GM23338 (cell line): Measurements from ENCODE around the gene RIPK4.

Source experiments
- CREB1 ChIP-seq: fragments of 250-450 bp; sonication (Bioruptor Pico); IDR thresholded peaks from 2 replicates; pipeline ENCODE4 v1.5.0; 2020; ENCODE audit warnings: low read depth, mild to moderate bottlenecking, moderate library complexity
- CTCF ChIP-seq, 2 experiments: fragments of 200-600 bp in 1 of 2; sonication (generic) in 1 of 2; conservative IDR thresholded peaks; 2 replicates each; pipeline versions ENCODE4 v1.5.1 to v1.6.1; 2016 to 2017; ENCODE audit warnings: antibody characterized with exemption in 2 of 2, low read depth in 2 of 2, mild to moderate bottlenecking in 2 of 2, moderate library complexity in 1 of 2
- EZH2 ChIP-seq: fragments of 200-600 bp; sonication (generic); IDR thresholded peaks from one replicate; pipeline ENCODE4 v1.8.0; 2017; ENCODE audit warnings: antibody characterized with exemption, mild to moderate bottlenecking, low read depth; ENCODE audit not compliant: unreplicated experiment
- EZH2phosphoT487 ChIP-seq: fragments of 200-600 bp; sonication (generic); IDR thresholded peaks from one replicate; pipeline ENCODE4 v1.8.1; 2018; ENCODE audit warnings: antibody characterized with exemption; ENCODE audit not compliant: unreplicated experiment
- JUNB ChIP-seq: IDR thresholded peaks from one replicate; pipeline ENCODE4 v1.6.1; 2016; ENCODE audit warnings: antibody characterized with exemption; ENCODE audit not compliant: unreplicated experiment
- NANOG ChIP-seq: IDR thresholded peaks from 2 replicates; pipeline ENCODE4 v1.6.1; 2016; ENCODE audit warnings: antibody characterized with exemption, borderline replicate concordance
- POLR2AphosphoS5 ChIP-seq: IDR thresholded peaks from 2 replicates; pipeline ENCODE4 v1.6.1; 2016; ENCODE audit warnings: antibody characterized with exemption, low read depth
- ZNF114 ChIP-seq: fragments of 250-450 bp; sonication (Bioruptor Pico); IDR thresholded peaks from 2 replicates; pipeline ENCODE4 v1.5.0; 2020; ENCODE audit warnings: mild to moderate bottlenecking, moderate library complexity

DNA sequence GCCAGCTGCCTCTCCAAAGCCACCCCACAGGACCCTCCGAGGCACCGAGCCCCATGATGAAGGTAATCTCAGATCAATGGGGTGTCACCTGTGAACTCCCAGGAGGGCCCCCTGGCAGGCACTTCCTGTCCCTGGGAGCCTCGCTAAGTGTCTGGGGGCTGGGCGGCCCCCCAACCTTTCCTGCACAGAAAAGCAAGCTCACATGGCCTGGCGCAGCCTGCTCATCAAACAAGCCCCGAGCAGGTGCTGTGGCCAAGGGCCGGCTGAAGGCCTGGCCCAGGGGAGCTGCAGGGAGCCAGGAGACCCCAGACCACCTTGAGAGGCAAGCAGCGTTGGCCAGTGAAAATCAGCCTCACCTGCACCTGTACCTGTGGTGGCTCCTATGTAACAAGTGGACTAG lies 2.9 kb downstream of the RIPK4 start:
- no peak for TF ChIP-seq CREB1 (CRISPR knock-in tag)
- no peak for TF ChIP-seq ZNF114 (CRISPR knock-in tag)
- TF ChIP-seq CTCF (conservative IDR thresholded peaks at IDR 0.05; ENCODE audit: low read depth in 2 of 2): no peak
- TF ChIP-seq POLR2AphosphoS5: no peak
- TF ChIP-seq EZH2: no peak
- no peak for TF ChIP-seq EZH2phosphoT487
- TF ChIP-seq NANOG: no peak
- TF ChIP-seq JUNB: no peak
